ENCODE measurements around the gene HMG20B.

HMG20B gene

DNA sequence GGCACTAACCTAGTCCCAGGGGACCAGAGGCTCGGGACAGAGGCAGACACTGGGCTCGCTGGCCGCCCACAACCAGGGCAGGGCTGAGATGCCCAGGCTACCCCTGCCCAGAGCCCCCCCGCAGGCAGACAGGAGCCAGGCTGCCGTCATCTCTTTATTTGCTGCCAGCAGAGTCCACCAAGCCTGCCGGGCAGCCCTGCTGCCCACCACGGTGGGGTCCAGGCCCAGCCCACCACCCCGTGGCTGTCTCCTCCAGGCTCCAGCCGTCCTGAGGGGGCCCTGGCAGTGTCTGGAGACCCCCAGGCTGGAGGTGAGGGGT is 28.7 kb upstream of the HMG20B start:
- TF ChIP-seq GATA2 (IDR thresholded peaks at IDR 0.05; ENCODE audit: low read depth, low read length) (no peak), GATA3 (IDR thresholded peaks at IDR 0.05; ENCODE audit: low read depth, low read length) (no peak)

DNA sequence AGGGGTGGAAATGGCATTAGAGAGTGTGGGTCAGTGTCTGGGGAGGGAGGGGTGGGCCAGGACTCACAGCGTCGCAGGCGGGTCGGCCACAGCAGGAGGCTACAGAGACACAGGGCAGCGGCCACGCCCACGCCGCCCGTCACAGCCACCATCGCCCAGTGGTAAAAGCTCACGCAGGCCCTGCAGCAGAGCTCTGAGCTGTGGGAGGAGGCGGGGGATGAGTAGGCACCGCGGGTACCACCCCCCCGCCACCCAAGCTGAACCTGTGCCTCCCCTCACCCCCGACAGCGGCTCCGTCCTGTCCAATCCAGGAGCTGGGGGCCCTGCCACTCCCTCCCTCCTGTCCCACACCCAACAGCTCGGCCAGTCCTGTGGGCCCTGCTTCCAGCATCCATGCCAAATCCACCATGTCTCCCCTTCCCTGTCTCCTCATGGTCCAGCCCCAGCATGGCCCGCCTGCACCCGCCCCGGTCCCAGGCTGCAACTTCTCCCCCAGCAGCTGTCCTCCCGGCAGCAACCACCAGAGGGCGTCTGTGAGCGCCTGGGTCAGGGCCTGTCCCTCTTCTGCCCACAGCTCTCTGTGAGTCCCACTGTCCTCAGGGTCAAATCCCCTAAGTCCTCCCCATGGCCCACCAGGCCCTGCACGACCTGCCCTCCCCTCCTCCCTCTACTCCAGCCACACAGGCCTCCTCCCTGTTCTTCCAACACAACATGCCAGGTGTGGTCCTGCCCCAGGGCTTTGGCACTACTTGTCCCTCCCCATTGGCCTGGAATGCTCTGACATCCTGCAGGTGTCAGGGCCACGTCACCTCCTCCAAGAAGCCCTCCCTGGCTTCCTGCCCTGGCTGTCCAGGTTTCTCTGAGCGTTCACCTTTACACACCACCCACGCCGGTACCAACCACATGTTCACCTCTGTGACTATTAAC is 27.7 kb upstream of the HMG20B start:
- TF ChIP-seq GATA3 (IDR thresholded peaks at IDR 0.05; ENCODE audit: low read depth, low read length) = no peak
- no peak for TF ChIP-seq GATA2 (IDR thresholded peaks at IDR 0.05; ENCODE audit: low read depth, low read length)

GRCh38 chr19:3545669-3546034 is 27.1 kb upstream of the HMG20B start:
- TF ChIP-seq GATA2 (IDR thresholded peaks at IDR 0.05; ENCODE audit: low read depth, low read length) (no peak), GATA3 (IDR thresholded peaks at IDR 0.05; ENCODE audit: low read depth, low read length) (no peak)

DNA sequence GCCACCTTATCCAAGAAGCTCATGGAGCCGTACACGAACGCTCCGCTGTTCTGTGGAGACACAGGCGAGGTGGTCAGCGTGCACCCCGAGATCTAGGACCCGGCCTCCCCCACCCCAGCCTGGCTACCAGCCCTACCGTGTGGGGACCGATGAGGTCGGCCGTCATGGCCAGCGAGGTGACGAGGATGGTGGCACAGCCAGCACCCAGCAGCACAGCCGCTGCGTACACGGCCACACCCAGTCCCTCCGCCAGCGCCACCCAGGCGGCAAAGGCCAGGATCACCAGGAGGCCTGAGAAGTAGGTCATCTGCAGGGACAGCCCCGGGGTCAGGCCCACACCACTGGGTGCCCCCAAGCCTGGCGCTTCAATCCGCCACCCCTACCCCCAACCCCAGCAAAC is 26.6 kb upstream of the HMG20B start:
- no peak for TF ChIP-seq GATA2 (IDR thresholded peaks at IDR 0.05; ENCODE audit: low read depth, low read length)
- TF ChIP-seq GATA3 (IDR thresholded peaks at IDR 0.05; ENCODE audit: low read depth, low read length) = no peak

- no peak for TF ChIP-seq GATA2 (IDR thresholded peaks at IDR 0.05; ENCODE audit: low read depth, low read length)
- no peak for TF ChIP-seq GATA3 (IDR thresholded peaks at IDR 0.05; ENCODE audit: low read depth, low read length)
Measured at GRCh38 chr19:3547301-3547731, 25.4 kb upstream of the HMG20B start.

GRCh38 chr19:3547767-3548282 is 24.9 kb upstream of the HMG20B start:
- TF ChIP-seq GATA3 (IDR thresholded peaks at IDR 0.05; ENCODE audit: low read depth, low read length) (no peak), GATA2 (IDR thresholded peaks at IDR 0.05; ENCODE audit: low read depth, low read length) (no peak)

DNA sequence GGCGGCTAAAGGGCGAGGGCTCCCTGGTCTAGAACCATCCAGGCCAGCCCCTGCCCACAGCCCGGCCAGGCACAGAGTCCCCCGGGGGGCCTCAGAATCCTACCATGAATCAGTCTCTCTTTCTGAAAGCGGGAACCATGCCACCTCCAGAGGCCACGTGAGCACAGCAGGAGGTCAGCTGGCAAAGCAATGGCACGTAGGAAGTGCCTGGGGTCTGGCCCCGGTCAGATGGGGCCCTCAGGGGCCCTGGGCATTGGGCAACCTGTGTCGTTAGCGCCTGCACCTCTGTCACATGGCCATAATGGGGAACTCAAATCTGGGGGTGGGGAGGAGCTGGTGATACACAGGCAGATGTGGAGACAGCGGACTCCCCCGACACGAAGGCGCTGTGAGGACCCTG is 24.1 kb upstream of the HMG20B start:
- TF ChIP-seq GATA3 (IDR thresholded peaks at IDR 0.05; ENCODE audit: low read depth, low read length) = no peak
- TF ChIP-seq GATA2 (IDR thresholded peaks at IDR 0.05; ENCODE audit: low read depth, low read length) = no peak

GRCh38 chr19:3549816-3550215 is 22.9 kb upstream of the HMG20B start:
- no peak for TF ChIP-seq GATA3 (IDR thresholded peaks at IDR 0.05; ENCODE audit: low read depth, low read length)
- TF ChIP-seq GATA2 (IDR thresholded peaks at IDR 0.05; ENCODE audit: low read depth, low read length) = no peak

DNA sequence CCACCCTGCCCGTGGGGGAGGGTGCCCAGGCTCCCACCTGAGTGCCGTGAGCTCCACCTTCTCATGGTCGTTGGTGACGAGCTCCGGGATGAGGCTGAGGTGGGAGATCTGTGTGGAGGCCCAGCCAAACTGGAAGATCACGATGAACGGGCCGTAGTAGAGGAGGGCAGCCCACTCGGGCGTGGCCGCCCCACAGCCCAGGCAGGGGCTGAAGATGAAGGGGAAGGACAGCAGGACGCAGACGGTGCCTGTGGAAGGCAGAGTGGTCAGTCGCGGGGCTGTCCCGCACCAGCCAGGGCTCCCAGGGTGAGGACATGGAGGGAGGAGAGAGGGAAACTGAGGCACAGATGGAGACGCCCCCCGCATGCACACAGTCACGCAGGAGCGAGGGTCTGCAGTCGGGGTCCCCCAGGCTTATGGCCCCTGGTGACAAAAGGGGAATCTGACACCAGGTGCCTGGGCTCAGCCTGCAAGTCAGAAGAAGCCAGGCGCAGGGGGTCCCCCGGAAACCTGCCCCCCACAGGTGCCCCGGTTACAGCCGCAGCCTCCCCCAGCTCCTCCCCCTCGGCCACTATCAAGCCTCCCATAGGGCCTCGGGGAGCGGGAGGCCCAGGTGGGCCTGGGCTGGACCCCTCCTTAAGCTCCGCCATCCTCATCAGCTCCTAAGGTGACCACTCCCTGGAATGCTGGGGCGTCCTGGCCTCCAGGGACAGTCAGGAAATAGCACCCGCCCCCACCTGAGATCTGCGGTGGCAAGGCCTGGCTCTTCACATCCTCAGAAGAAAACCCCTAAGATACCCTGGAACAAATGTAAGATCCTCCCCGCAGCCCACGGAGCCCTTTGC is 21.6 kb upstream of the HMG20B start:
- no peak for TF ChIP-seq GATA2 (IDR thresholded peaks at IDR 0.05; ENCODE audit: low read depth, low read length)
- no peak for TF ChIP-seq GATA3 (IDR thresholded peaks at IDR 0.05; ENCODE audit: low read depth, low read length)

GRCh38 chr19:3551792-3552095 is 21.0 kb upstream of the HMG20B start:
- TF ChIP-seq GATA3 (IDR thresholded peaks at IDR 0.05; ENCODE audit: low read depth, low read length) = no peak
- TF ChIP-seq GATA2 (IDR thresholded peaks at IDR 0.05; ENCODE audit: low read depth, low read length) = no peak

DNA sequence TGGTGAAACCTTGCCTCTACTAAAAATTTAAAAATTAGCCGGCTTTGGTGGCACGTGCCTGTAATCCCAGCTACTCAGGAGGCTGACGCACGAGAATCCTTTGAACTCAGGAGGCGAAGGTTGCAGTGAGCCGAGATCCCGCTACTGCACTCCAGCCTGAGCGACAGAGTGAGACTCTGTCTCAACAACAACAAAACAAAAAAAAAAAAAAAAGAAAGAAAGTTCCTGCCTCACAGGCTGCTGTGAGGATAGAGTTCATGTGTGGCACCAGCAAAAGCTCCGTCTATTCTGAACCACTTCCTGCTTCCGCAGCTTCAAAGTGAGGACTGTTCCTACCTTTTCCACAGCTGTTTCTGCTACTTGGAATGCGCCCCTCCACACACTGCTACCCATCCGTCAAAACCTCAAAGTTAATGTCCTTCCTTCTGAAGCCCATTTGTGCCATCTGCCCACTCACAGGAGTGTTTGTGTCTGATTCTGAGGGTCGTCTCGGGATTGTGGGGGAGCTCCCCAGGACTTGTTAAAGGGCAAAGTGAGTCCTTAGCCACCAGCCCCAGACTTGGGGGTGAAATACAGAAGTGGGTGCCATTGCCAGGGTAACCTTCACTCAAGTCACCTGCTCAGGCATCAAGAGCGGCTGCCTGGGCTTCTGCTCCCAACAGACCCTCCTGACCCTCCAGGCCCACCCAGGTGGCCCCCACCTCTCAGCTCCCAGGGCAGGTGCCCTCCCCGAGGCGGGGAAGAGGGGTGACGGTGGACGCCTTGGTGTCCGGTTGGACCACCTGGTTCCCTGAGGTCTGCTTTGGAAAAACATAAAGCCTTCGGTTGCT is 18.3 kb upstream of the HMG20B start:
- TF ChIP-seq GATA3 (IDR thresholded peaks at IDR 0.05; ENCODE audit: low read depth, low read length) (no peak), GATA2 (IDR thresholded peaks at IDR 0.05; ENCODE audit: low read depth, low read length) (no peak)

DNA sequence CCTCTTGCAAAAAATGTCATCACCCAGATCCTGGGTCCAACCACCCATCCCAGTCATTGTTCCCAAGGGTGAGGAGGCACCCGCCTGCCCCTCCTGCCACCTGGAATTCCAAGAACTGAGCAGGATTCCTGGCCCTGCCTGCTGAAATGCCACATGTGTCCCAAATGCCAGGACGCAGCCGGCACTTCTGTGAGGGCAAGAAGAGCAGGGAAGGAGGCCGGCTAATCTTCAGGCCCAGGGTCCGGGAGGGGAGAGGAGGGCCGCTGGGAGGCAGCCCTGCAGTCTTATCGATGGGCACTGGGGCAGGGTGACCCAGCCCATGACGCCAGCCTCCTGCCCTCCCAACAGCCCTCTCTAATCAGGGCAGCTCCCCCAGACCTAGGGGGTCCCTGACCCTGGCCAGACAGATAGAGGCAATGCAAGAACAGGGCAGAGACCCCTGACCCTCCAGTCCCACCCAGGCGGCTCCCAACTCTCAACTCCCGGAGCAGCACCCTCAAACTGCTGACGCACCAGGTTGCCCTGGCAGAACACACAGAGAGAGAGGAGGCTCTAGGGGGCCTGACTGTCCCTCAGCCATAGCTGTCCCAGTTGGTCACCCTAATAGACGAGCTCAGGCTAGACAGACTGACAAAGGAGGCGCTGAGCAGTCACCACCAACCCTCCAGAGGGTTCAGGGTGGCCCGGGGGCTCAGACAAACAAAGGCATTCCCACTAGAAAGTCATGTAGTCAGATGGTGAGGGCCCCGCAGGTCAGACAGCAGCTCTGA is 16.9 kb upstream of the HMG20B start:
- TF ChIP-seq GATA2 (IDR thresholded peaks at IDR 0.05; ENCODE audit: low read depth, low read length) (no peak), GATA3 (IDR thresholded peaks at IDR 0.05; ENCODE audit: low read depth, low read length) (no peak)

DNA sequence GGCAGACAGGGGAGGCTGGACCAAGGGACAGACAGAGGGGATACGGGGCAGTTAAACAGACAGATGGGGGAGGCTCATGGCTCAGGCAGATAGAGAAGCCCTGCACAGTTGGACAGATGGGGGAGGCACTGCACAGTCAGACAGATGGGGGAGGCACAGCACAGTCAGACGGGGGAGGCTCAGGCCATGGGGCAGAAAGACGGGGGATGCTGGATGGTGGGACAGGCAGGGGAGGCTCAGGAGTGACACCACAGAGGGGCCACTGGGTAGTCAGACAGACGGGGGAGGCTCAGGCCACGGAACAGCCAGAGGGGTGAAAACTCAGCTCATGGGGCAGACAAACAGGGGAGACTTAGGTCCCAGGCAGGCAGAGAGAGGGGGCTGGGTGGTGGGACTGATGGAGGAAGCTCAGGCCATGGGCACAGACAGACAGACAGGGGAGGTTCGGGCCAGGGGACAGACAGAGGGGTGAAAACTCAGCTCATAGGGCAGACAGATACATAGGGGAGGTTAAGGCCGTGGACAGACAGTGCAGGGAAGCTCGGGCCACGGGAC is 16.2 kb upstream of the HMG20B start:
- TF ChIP-seq GATA3 (IDR thresholded peaks at IDR 0.05; ENCODE audit: low read depth, low read length) (no peak), GATA2 (IDR thresholded peaks at IDR 0.05; ENCODE audit: low read depth, low read length) (no peak)

All from SH-SY5Y (cell line).